GM23248 (cell line): ENCODE data around the gene POFUT2. TPM values are rescaled to one million over a fixed set of nuclear protein-coding genes. Genes with fewer than 3 reads are reported as not detected.

Experiments used
- DNase-seq: peaks from one replicate; pipeline ENCODE4 v3.0.0-alpha.2; 2015
- H2AFZ ChIP-seq: fragments of 200-600 bp; sonication (generic); 2 replicates; pipeline ENCODE4 v1.6.1; 2016; ENCODE audit warnings: antibody characterized with exemption
- H3F3A ChIP-seq: fragments of 200-600 bp; sonication (generic); 2 replicates; pipeline ENCODE4 v1.6.1; 2016; ENCODE audit warnings: mild to moderate bottlenecking, antibody characterized with exemption, mixed run types; ENCODE audit not compliant: insufficient read depth
- H3K27ac ChIP-seq: fragments of 200-600 bp; sonication (generic); 2 replicates; pipeline ENCODE4 v1.5.1; 2016; ENCODE audit warnings: mild to moderate bottlenecking
- H3K27me3 ChIP-seq: fragments of 200-600 bp; sonication (generic); replicated peaks from 2 replicates; pipeline ENCODE4 v1.6.1; 2016; ENCODE audit warnings: mild to moderate bottlenecking; ENCODE audit not compliant: insufficient read depth
- H3K36me3 ChIP-seq: fragments of 200-600 bp; sonication (generic); 2 replicates; pipeline ENCODE4 v1.6.1; 2016; ENCODE audit warnings: low read depth, mild to moderate bottlenecking
- H3K4me1 ChIP-seq: fragments of 200-600 bp; sonication (generic); 2 replicates; pipeline ENCODE4 v1.6.1; 2016; ENCODE audit warnings: mild to moderate bottlenecking; ENCODE audit not compliant: insufficient read depth
- H3K4me2 ChIP-seq: fragments of 200-600 bp; sonication (generic); one replicate; pipeline ENCODE4 v1.6.1; 2016; ENCODE audit warnings: mild to moderate bottlenecking; ENCODE audit not compliant: unreplicated experiment
- H3K4me3 ChIP-seq: fragments of 200-600 bp; sonication (generic); 2 replicates; pipeline ENCODE4 v1.5.1; 2016; ENCODE audit warnings: mild to moderate bottlenecking
- H3K79me2 ChIP-seq: fragments of 200-600 bp; sonication (generic); 2 replicates; pipeline ENCODE4 v1.6.1; 2016; ENCODE audit warnings: mild to moderate bottlenecking; ENCODE audit not compliant: insufficient read depth
- H3K9ac ChIP-seq: fragments of 200-600 bp; sonication (generic); 2 replicates; pipeline ENCODE4 v1.6.1; 2016; ENCODE audit warnings: mild to moderate bottlenecking
- H3K9me2 ChIP-seq: fragments of 200-600 bp; sonication (generic); 2 replicates; pipeline ENCODE4 v1.6.1; 2016; ENCODE audit warnings: mixed run types, mild to moderate bottlenecking, moderate library complexity; ENCODE audit not compliant: insufficient read depth
- H3K9me3 ChIP-seq: fragments of 200-600 bp; sonication (generic); one replicate; pipeline ENCODE4 v1.6.1; 2017; ENCODE audit warnings: low read depth
- H4K20me1 ChIP-seq: fragments of 200-600 bp; sonication (generic); 2 replicates; pipeline ENCODE4 v1.6.0; 2016; ENCODE audit not compliant: insufficient read depth
- EZH2 ChIP-seq: fragments of 200-600 bp; sonication (generic); IDR thresholded peaks from 2 replicates; pipeline ENCODE4 v1.6.1; 2018; ENCODE audit warnings: antibody characterized with exemption, mild to moderate bottlenecking; ENCODE audit not compliant: insufficient read depth, poor library complexity, severe bottlenecking
- EZH2phosphoT487 ChIP-seq: fragments of 200-600 bp; sonication (generic); IDR thresholded peaks from 2 replicates; pipeline ENCODE4 v1.6.1; 2018; ENCODE audit warnings: antibody characterized with exemption, moderate library complexity, mild to moderate bottlenecking, low read depth; ENCODE audit not compliant: insufficient read depth
- WGBS, 2 experiments: methylation state at CpG; one replicate each; pipeline ENCODE4 v1.1.6; 2015 to 2017; ENCODE audit warnings: low lambda C conversion rate in 2 of 2, low coverage in 1 of 2; ENCODE audit errors: missing lambda C conversion rate in 2 of 2; 5-methylcytosine and 5-hydroxymethylcytosine counted together
- in situ Hi-C: fragments of 300-500 bp; cut with MboI; formaldehyde crosslinking; loops from 2 replicates; pipeline ENCODE4 v1.15.0; 2020
- polyA plus RNA-seq: library from polyadenylated mRNA; unstranded; fragments of >200 nt; fragmentation: Nextera tagmentation; extraction: Ambion mirVana; gene quantifications from 2 replicates; pipeline ENCODE4 v1.2.1, GENCODE V29; 2016
- total RNA-seq: library from RNA; depleted of rRNA; stranded (reverse); fragments of >200 nt; shearing (Covaris generic); gene quantifications from 2 replicates; pipeline ENCODE4 v1.2.3, GENCODE V29; 2014

POFUT2 gene
- total and polyA plus RNA-seq, 2 experiments from 2014 or later = 30.1 to 48.2 TPM

- Histone ChIP-seq H3K79me2 (no peaks in the 10 kb centered on the region; the same call in 1 of the 2 replicates), H3K27ac (no peak overlapping the region), H3K36me3 (peaks cover 17% of the 10 kb centered on the region), H3K4me3 (no peak overlapping the region), H3K4me1 (no peaks in the 10 kb centered on the region), H3K9me3 (no peaks in the 10 kb centered on the region), H3K27me3 (0 out of 2 replicates have a peak, but pooled peaks cover 3% of the 10 kb centered on the region), H3K9me2 (no peaks in the 10 kb centered on the region), H4K20me1 (no peaks in the 10 kb centered on the region), H3K4me2 (no peak overlapping the region), H3F3A (no peaks in the 10 kb centered on the region), H2AFZ (no peak overlapping the region), H3K9ac (no peak overlapping the region)
- no peak for TF ChIP-seq EZH2phosphoT487
- no peak for TF ChIP-seq EZH2
- in situ Hi-C loops = no loop called here
- 85 to 88% methylated on average over 6 of the region's 6 CpGs for WGBS, 2 experiments
- no peak for DNase-seq
These were observed 24.2 kb downstream of the POFUT2 start for GRCh38 chr21:45263534-45263933.

DNA sequence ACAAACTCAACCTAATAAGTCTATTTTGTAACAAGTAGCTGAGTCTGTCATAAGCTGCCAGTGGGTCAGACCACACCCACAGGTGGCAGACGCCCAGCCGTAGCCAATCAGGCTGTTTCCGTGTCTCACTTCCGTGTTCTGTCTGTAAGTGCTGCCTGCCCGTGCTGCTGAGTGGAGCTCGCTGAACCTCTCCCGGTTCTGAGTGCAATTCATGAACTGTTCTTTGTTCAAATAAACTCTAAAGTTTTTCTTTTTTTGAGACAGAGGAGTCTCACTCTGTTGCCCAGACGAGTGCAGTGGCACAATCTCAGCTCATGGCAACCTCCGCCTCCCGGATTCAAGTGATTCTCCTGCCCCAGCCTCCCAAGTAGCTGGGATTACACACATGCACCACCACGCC lies 25.1 kb downstream of the POFUT2 start:
- Histone ChIP-seq H3K27ac (no peak overlapping the region), H2AFZ (no peak overlapping the region), H3K79me2 (no peaks in the 10 kb centered on the region; the same call in 1 of the 2 replicates), H3K9me2 (no peaks in the 10 kb centered on the region), H3K4me2 (no peak overlapping the region), H4K20me1 (no peaks in the 10 kb centered on the region), H3K4me1 (no peaks in the 10 kb centered on the region), H3K9ac (no peak overlapping the region), H3K9me3 (no peaks in the 10 kb centered on the region), H3K27me3 (0 out of 2 replicates have a peak, but pooled peaks cover 11% of the 10 kb centered on the region), H3K36me3 (peaks cover 15% of the 10 kb centered on the region), H3K4me3 (no peak overlapping the region), H3F3A (no peaks in the 10 kb centered on the region)
- in situ Hi-C loops = no loop called here
- TF ChIP-seq EZH2 (no peak), EZH2phosphoT487 (no peak)
- DNase-seq = no peak
- 73 to 78% methylated on average over 11 of the region's 11 CpGs for WGBS, 2 experiments

GRCh38 chr21:45262041-45262581 lies 25.6 kb downstream of the POFUT2 start:
- Histone ChIP-seq H3K4me2 (no peak overlapping the region), H3K79me2 (no peaks in the 10 kb centered on the region; the same call in 1 of the 2 replicates), H4K20me1 (no peaks in the 10 kb centered on the region), H3K9me3 (no peaks in the 10 kb centered on the region), H3F3A (no peaks in the 10 kb centered on the region), H3K9ac (no peak overlapping the region), H3K4me1 (no peaks in the 10 kb centered on the region), H3K9me2 (no peaks in the 10 kb centered on the region), H3K4me3 (no peak overlapping the region), H3K27me3 (0 out of 2 replicates have a peak, but pooled peaks cover 11% of the 10 kb centered on the region), H3K36me3 (peaks cover 11% of the 10 kb centered on the region), H3K27ac (no peak overlapping the region), H2AFZ (no peak overlapping the region)
- WGBS, 2 experiments = 91 to 93% methylated on average over 7 of the region's 7 CpGs
- TF ChIP-seq EZH2phosphoT487 = no peak
- no peak for TF ChIP-seq EZH2
- DNase-seq = no peak
- in situ Hi-C loops = no loop called here

DNA sequence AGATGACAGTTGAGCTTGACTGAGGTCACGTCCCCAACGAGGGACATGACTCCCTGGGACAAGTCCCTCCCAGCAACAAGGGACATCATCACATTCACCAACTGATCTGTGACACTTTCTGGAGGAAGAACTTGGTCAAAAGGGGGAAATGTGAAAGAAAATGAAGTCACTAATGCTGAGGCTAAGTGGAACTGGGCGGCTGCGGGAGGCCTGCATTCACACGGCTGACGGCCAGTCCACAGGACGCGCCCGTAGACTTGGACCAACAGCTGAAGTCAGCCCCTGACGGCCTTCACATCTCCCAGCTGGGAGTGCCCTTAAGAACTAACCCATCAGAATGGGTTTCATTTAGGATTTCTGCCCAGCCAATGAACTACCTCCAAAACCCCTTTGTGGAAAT lies 26.6 kb downstream of the POFUT2 start:
- WGBS, 2 experiments = 89% methylated on average over 10 of the region's 10 CpGs
- Histone ChIP-seq H2AFZ (no peak overlapping the region), H3K9me3 (no peaks in the 10 kb centered on the region), H3F3A (no peaks in the 10 kb centered on the region), H3K4me2 (no peak overlapping the region), H3K36me3 (peaks cover 11% of the 10 kb centered on the region), H3K79me2 (no peaks in the 10 kb centered on the region), H3K27ac (no peak overlapping the region), H3K9ac (no peak overlapping the region), H3K27me3 (0 out of 2 replicates have a peak, but pooled peaks cover 11% of the 10 kb centered on the region), H3K9me2 (no peaks in the 10 kb centered on the region), H4K20me1 (no peaks in the 10 kb centered on the region), H3K4me3 (no peak overlapping the region), H3K4me1 (no peaks in the 10 kb centered on the region)
- DNase-seq = no peak
- TF ChIP-seq EZH2 (no peak), EZH2phosphoT487 (no peak)
- in situ Hi-C loops = no loop called here
